GM23248 (cell line): ENCODE data around the gene RNF224.

Source experiments
- EZH2 ChIP-seq: fragments of 200-600 bp; sonication (generic); IDR thresholded peaks from 2 replicates; pipeline ENCODE4 v1.6.1; 2018; ENCODE audit warnings: antibody characterized with exemption, mild to moderate bottlenecking; ENCODE audit not compliant: insufficient read depth, poor library complexity, severe bottlenecking
- EZH2phosphoT487 ChIP-seq: fragments of 200-600 bp; sonication (generic); IDR thresholded peaks from 2 replicates; pipeline ENCODE4 v1.6.1; 2018; ENCODE audit warnings: antibody characterized with exemption, moderate library complexity, mild to moderate bottlenecking, low read depth; ENCODE audit not compliant: insufficient read depth

DNA sequence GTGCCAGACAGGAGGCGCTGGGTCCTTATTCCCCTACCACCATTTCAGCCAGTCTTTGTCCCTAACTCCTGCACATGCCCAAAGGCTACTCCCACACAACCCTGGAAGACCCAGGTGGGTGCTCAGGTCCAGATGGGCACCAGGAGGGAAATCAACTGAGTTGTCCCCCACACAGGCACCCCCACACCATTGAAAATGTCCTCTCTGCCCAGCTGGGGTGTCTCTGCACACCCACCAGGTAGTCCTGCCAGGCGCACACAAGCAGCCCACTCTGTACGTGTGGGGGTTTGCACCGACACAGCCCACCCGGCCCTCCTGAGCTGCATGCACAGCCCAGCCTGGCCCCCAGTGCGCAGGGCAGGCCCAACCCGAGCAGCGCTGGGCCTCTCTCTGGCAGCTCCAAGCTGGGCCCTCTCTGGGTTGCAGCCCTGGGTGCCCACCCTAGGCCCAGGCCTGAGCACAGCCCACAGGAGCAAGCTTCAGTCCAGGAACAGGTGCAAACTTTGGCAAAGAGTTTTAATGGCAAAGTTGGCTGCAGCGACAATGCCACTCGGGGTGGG lies 7.5 kb upstream of the RNF224 start:
- TF ChIP-seq EZH2phosphoT487 (no peak), EZH2 (no peak)
